ENCODE measurements around the gene ILF2. TPM values are rescaled to one million over a fixed set of nuclear protein-coding genes. Genes with fewer than 3 reads are reported as not detected.

ILF2 gene
- total RNA-seq, 1 donor from 2014 or later = 295 TPM

- no peak for DNase-seq (ENCODE audit: low read depth)
- TF ChIP-seq CTCF (conservative IDR thresholded peaks at IDR 0.05; ENCODE audit: low read depth, low read length) = no peak
- H3K4me3 ChIP-seq (ENCODE audit: low read depth, low read length) = no peak overlapping the region
Measured at GRCh38 chr1:153687346-153688125, 16.7 kb upstream of the ILF2 start.

GRCh38 chr1:153685544-153686340, 14.9 kb upstream of the ILF2 start:
- H3K4me3 ChIP-seq (ENCODE audit: low read depth, low read length) = no peak overlapping the region
- DNase-seq (ENCODE audit: low read depth) = no peak
- no peak for TF ChIP-seq CTCF (conservative IDR thresholded peaks at IDR 0.05; ENCODE audit: low read depth, low read length)

GRCh38 chr1:153684892-153685291, 14.1 kb upstream of the ILF2 start:
- DNase-seq (ENCODE audit: low read depth) = no peak
- no peak for TF ChIP-seq CTCF (conservative IDR thresholded peaks at IDR 0.05; ENCODE audit: low read depth, low read length)
- no peak overlapping the region for H3K4me3 ChIP-seq (ENCODE audit: low read depth, low read length)

- no peak for TF ChIP-seq CTCF (conservative IDR thresholded peaks at IDR 0.05; ENCODE audit: low read depth, low read length)
- no peak overlapping the region for H3K4me3 ChIP-seq (ENCODE audit: low read depth, low read length)
- DNase-seq (ENCODE audit: low read depth) = no peak
Measured at GRCh38 chr1:153683854-153684253, 13.1 kb upstream of the ILF2 start.

GRCh38 chr1:153682730-153683129, 11.9 kb upstream of the ILF2 start:
- DNase-seq (ENCODE audit: low read depth) = no peak
- no peak overlapping the region for H3K4me3 ChIP-seq (ENCODE audit: low read depth, low read length)
- no peak for TF ChIP-seq CTCF (conservative IDR thresholded peaks at IDR 0.05; ENCODE audit: low read depth, low read length)

GRCh38 chr1:153680120-153680403, 9.3 kb upstream of the ILF2 start:
- no peak for TF ChIP-seq CTCF (conservative IDR thresholded peaks at IDR 0.05; ENCODE audit: low read depth, low read length)
- peak overlapping the region; percentile 71 for H3K4me3 ChIP-seq (ENCODE audit: low read depth, low read length)
- no peak for DNase-seq (ENCODE audit: low read depth)
